ENCODE results near the gene CDCA7.

GRCh38 chr2:173404841-173405750 is 50.4 kb downstream of the CDCA7 start:
- TF ChIP-seq CTCF (IDR thresholded peaks at IDR 0.05): no peak
- no peak for TF ChIP-seq POLR2A (IDR thresholded peaks at IDR 0.05)

Data from testis (tissue), 2 donors.